GM12801 (cell line): ENCODE measurements around the gene DNASE1L3.

ENCODE experiments used
- CTCF ChIP-seq: IDR thresholded peaks from one replicate; pipeline ENCODE4 v1.5.1; 2011; ENCODE audit warnings: control low read depth; ENCODE audit not compliant: insufficient read length; ENCODE audit errors: extremely low read depth

DNASE1L3 gene

GRCh38 chr3:58202917-58203360, 7.8 kb downstream of the DNASE1L3 start:
- TF ChIP-seq CTCF: no peak

- TF ChIP-seq CTCF: no peak
Observed at GRCh38 chr3:58200846-58201355, 9.9 kb downstream of the DNASE1L3 start.

GRCh38 chr3:58200121-58200709, 10.6 kb downstream of the DNASE1L3 start:
- TF ChIP-seq CTCF: no peak

- no peak for TF ChIP-seq CTCF
Observed at GRCh38 chr3:58198804-58199203, 12.0 kb downstream of the DNASE1L3 start.

- TF ChIP-seq CTCF: no peak
Observed at GRCh38 chr3:58198362-58198761, 12.4 kb downstream of the DNASE1L3 start.

GRCh38 chr3:58197588-58197987, 13.2 kb downstream of the DNASE1L3 start:
- no peak for TF ChIP-seq CTCF

GRCh38 chr3:58193682-58194407, 16.9 kb downstream of the DNASE1L3 start:
- no peak for TF ChIP-seq CTCF
